Adrenal gland (tissue), 12 donors: ENCODE results near the gene EPHB2. TPM values are rescaled to one million over a fixed set of nuclear protein-coding genes. Genes with fewer than 3 reads are reported as not detected.
"Not testable (repeated sequence)": the region's sequence is repeated elsewhere in the genome, so short reads cannot be mapped to it uniquely, and the experiment has no call there.

Experiments used
- DNase-seq, 7 donors: peaks; one replicate each; pipeline ENCODE4 v3.0.0-alpha.2; 2019 to 2020
- H3K27ac ChIP-seq, 5 donors: fragments of 200-600 bp; sonication (generic) in 4 of 5; 1 replicate in 3 of 5; 2 replicates in 2 of 5; pipeline versions ENCODE4 v1.5.1 to v1.8.0; 2016 to 2020; ENCODE audit warnings: mild to moderate bottlenecking in 1 of 5
- H3K27me3 ChIP-seq: fragments of 200-600 bp; 2 replicates; pipeline ENCODE4 v1.8.0; 2021
- H3K36me3 ChIP-seq, 2 donors: fragments of 200-600 bp; replicated peaks in 1 of 2; 1 replicate in 1 of 2; 2 replicates in 1 of 2; pipeline versions ENCODE4 v1.5.1 to v1.8.0; 2018 to 2022
- H3K4me1 ChIP-seq, 2 donors: fragments of 200-600 bp; replicated peaks in 1 of 2; 1 replicate in 1 of 2; 2 replicates in 1 of 2; pipeline versions ENCODE4 v1.5.1 to v1.8.0; 2018 to 2021
- H3K4me3 ChIP-seq, 4 donors: fragments of 200-600 bp; sonication (generic) in 3 of 4; one replicate each; pipeline ENCODE4 v1.5.1; 2016 to 2018
- H3K9me3 ChIP-seq, 3 donors: fragments of 200-600 bp; sonication (generic) in 1 of 3; replicated peaks in 1 of 3; 1 replicate in 2 of 3; 2 replicates in 1 of 3; pipeline versions ENCODE4 v1.5.1 to v1.8.0; 2016 to 2021
- POLR2A ChIP-seq, 2 donors: fragments of 450-650 bp; IDR thresholded peaks; one replicate each; pipeline ENCODE4 v1.6.1; 2017; ENCODE audit warnings: antibody characterized with exemption in 2 of 2, mild to moderate bottlenecking in 2 of 2, moderate library complexity in 1 of 2
- WGBS, 4 donors: extraction: QIAGEN DNeasy Blood & Tissue Kit in 2 of 4; methylation state at CpG; one replicate each; pipeline versions ENCODE4 v1.1.5 to v1.1.7; 2013 to 2017; 5-methylcytosine and 5-hydroxymethylcytosine counted together
- intact Hi-C, 2 donors: fragments of 100-400 bp; cut with DNase I; formaldehyde crosslinking; loops; one replicate each; pipeline versions ENCODE4 v1.14.1 to v1.15.0; 2022 to 2023
- polyA plus RNA-seq, 3 donors: library from polyadenylated mRNA; stranded (reverse); fragments of 200-250 nt in 2 of 3; fragments of 350-450 nt in 1 of 3; fragmentation: Illumina TruSeq in 1 of 3; extraction: RNeasy Lipid Tissue Mini Kit (QIAGEN cat#74804) in 1 of 3; gene quantifications; one replicate each; pipeline ENCODE4 v1.2.3, GENCODE V29; 2013 to 2014
- total RNA-seq, 9 donors: library from RNA; depleted of rRNA in 4 of 9; stranded (reverse); fragments of >200 nt in 4 of 9; fragments of 120-200 nt in 1 of 9; fragmentation: NEBNext Ultra II Directional in 1 of 9; extraction: Animal tissue kit (Norgen Biotek cat#: 25700) in 1 of 9; gene quantifications; one replicate each; pipeline versions ENCODE4 v1.1.0 to v1.2.4, GENCODE V29; 2013 to 2023
- TF ChIP-seq, protein P1 (sequence below), 6 experiments: fragments of 450-650 bp in 4 of 6; fragments of 200-600 bp in 2 of 6; sonication (generic) in 1 of 6; IDR thresholded peaks; 1 replicate in 5 of 6; 2 replicates in 1 of 6; pipeline versions ENCODE4 v1.5.1 to v1.8.0; 2016 to 2021; ENCODE audit warnings: antibody characterized with exemption in 6 of 6, mild to moderate bottlenecking in 2 of 6, moderate library complexity in 1 of 6
- donor health status: healthy with polysubstance abuse.
- donor health status: Bipolar disorder and iron deficiency.
- donor health status: DM: yes; HTN: yes; CAD: no.
- donor health status: DM: no; HTN: no; CAD: no.
- donor health status: DM: no; HTN: no; CAD: no.
- donor health status: DM: yes; HTN: yes; CAD: no.

EPHB2 gene
- total and polyA plus RNA-seq, 12 donors, result 0.67 to 10.3 (median 3.1) TPM

DNA sequence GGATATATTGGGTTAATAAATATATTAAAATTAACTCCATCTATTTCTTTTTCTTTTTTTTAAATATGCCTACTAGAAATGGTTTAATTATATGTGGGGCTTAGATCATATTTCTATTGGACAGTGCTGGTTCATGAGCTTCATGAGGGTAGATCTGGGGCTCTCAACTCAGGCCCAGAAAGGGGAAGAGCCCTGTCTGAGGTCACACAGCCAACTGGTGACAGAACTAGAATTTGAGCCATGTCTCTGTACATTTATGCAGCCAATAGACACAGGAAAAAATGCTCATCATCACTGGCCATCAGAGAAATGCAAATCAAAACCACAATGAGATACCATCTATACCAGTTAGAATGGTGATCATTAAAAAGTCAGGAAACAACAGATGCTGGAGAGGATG lies 5.1 kb upstream of the EPHB2 start:
- H3K36me3 ChIP-seq, result no peaks in the 10 kb centered on the region
- no peak for DNase-seq
- H3K4me3 ChIP-seq, result no peak overlapping the region
- H3K4me1 ChIP-seq, result peaks cover 0 to 4% of the 10 kb centered on the region in 2 donors
- TF ChIP-seq, protein P1, sequence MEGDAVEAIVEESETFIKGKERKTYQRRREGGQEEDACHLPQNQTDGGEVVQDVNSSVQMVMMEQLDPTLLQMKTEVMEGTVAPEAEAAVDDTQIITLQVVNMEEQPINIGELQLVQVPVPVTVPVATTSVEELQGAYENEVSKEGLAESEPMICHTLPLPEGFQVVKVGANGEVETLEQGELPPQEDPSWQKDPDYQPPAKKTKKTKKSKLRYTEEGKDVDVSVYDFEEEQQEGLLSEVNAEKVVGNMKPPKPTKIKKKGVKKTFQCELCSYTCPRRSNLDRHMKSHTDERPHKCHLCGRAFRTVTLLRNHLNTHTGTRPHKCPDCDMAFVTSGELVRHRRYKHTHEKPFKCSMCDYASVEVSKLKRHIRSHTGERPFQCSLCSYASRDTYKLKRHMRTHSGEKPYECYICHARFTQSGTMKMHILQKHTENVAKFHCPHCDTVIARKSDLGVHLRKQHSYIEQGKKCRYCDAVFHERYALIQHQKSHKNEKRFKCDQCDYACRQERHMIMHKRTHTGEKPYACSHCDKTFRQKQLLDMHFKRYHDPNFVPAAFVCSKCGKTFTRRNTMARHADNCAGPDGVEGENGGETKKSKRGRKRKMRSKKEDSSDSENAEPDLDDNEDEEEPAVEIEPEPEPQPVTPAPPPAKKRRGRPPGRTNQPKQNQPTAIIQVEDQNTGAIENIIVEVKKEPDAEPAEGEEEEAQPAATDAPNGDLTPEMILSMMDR (IDR thresholded peaks at IDR 0.05), result no peak
- no peak for TF ChIP-seq POLR2A (IDR thresholded peaks at IDR 0.05)
- intact Hi-C loops, result no loop called here
- H3K27ac ChIP-seq, result no peak overlapping the region
- H3K27me3 ChIP-seq, result no peaks in the 10 kb centered on the region
- H3K9me3 ChIP-seq, result no peaks in the 10 kb centered on the region

GRCh38 chr1:22706100-22706499 lies 4.5 kb upstream of the EPHB2 start:
- H3K9me3 ChIP-seq, intact Hi-C loops, H3K4me1 ChIP-seq, DNase-seq, H3K27ac ChIP-seq, H3K27me3 ChIP-seq, H3K36me3 ChIP-seq, H3K4me3 ChIP-seq: not testable (repeated sequence)
- 86 to 92% (median 91%) methylated on average over 4 of the region's 4 CpGs for WGBS, 4 donors

DNA sequence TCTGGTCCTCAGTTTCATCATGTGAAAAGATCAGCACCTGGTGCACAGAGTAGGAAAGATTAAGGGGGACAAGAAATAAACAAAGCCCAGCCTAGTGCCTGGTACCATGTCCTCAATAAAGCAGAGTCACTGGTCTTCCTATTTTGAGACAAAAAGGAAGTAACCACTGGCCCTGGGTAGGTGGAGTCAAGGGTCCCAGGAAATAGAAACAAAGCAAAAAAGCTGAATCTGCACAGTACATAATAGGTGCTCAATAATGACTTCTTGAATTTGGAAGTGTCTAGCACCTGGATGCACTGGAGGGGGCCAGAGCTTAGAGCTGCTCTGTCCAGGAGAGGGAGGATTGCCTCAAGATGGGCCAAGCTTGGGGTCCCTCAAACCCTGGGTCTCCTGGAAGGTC lies 1.9 kb upstream of the EPHB2 start:
- intact Hi-C loops, result no loop called here
- no peaks in the 10 kb centered on the region for H3K27me3 ChIP-seq
- H3K4me1 ChIP-seq, result peaks cover 3 to 12% of the 10 kb centered on the region in 2 donors
- H3K27ac ChIP-seq, result no peak overlapping the region
- H3K9me3 ChIP-seq, result no peaks in the 10 kb centered on the region
- TF ChIP-seq POLR2A (IDR thresholded peaks at IDR 0.05), result no peak
- TF ChIP-seq, protein P1 (IDR thresholded peaks at IDR 0.05), result no peak
- H3K36me3 ChIP-seq, result no peaks in the 10 kb centered on the region
- H3K4me3 ChIP-seq, result no peak overlapping the region
- DNase-seq, result no peak

DNA sequence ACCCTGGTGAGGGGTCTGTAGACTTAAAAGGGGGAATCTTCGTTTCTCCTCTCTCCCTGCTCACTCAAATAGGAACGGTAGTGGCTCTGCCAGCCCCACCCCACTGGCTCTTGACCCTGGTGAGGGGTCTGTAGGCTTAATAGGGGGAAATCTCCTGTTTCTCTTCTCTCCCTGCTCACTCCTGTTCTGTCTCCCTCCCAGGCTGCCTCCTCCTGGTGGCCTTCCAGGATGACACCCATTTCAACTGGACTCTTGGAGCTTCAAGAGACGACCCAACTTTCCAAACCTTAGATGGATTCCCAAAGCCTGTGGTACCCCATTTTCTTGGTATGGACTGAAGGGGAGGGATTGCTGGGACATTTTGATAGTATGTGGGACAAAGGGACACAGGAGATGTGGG lies 1.4 kb upstream of the EPHB2 start:
- Histone ChIP-seq H3K4me3 (no peak overlapping the region), H3K9me3 (no peaks in the 10 kb centered on the region), H3K4me1 (peaks cover 3 to 12% of the 10 kb centered on the region in 2 donors), H3K27ac (no peak overlapping the region), H3K36me3 (no peaks in the 10 kb centered on the region), H3K27me3 (no peaks in the 10 kb centered on the region)
- 76 to 85% (median 79%) methylated on average over 3 of the region's 3 CpGs for WGBS, 4 donors
- intact Hi-C loops, result no loop called here
- TF ChIP-seq, protein P1 (IDR thresholded peaks at IDR 0.05), result no peak
- TF ChIP-seq POLR2A (IDR thresholded peaks at IDR 0.05), result no peak
- no peak for DNase-seq

- intact Hi-C loops, result loop anchor here in 1 of 2 donors (5.0 kb wide), 1 partner anchor 177 kb away; no protein-coding TSS in a partner anchor
- DNase-seq, result peak; percentile 52 to 76 (median 72)
- TF ChIP-seq, protein P1 (IDR thresholded peaks at IDR 0.05), result no peak
- peak in 1 of 2 donors; percentile 23 for TF ChIP-seq POLR2A (IDR thresholded peaks at IDR 0.05)
- peak overlapping the region in 1 of 4 donors; percentile 46 for H3K4me3 ChIP-seq
- peaks cover 3 to 12% of the 10 kb centered on the region in 2 donors for H3K4me1 ChIP-seq
- 3 to 9% (median 4%) methylated on average over 21 to 50 of the region's 50 CpGs for WGBS, 4 donors
- no peaks in the 10 kb centered on the region for H3K36me3 ChIP-seq
- peak overlapping the region in 1 of 5 donors; percentile 83 for H3K27ac ChIP-seq
- no peaks in the 10 kb centered on the region for H3K27me3 ChIP-seq
- no peaks in the 10 kb centered on the region for H3K9me3 ChIP-seq
These were observed 543 bp upstream of the EPHB2 start for GRCh38 chr1:22709891-22710700.
